IPS-18a (cell line): Measurements from ENCODE around the gene CDH13.

Experiments used
- H3K27ac ChIP-seq: one replicate; pipeline ENCODE4 v1.5.1; 2013; ENCODE audit warnings: low read length
- H3K27me3 ChIP-seq: one replicate; pipeline ENCODE4 v1.6.1; 2013; ENCODE audit warnings: mild to moderate bottlenecking, low read length; ENCODE audit not compliant: control insufficient read depth, insufficient read depth
- H3K36me3 ChIP-seq: one replicate; pipeline ENCODE4 v1.6.1; 2013; ENCODE audit warnings: low read depth, low read length; ENCODE audit not compliant: control insufficient read depth
- H3K4me1 ChIP-seq: one replicate; pipeline ENCODE4 v1.6.1; 2013; ENCODE audit warnings: low read depth, low read length; ENCODE audit not compliant: control insufficient read depth
- H3K4me3 ChIP-seq: one replicate; pipeline ENCODE4 v1.5.1; 2013; ENCODE audit warnings: low read length
- H3K9ac ChIP-seq: one replicate; pipeline ENCODE4 v1.6.1; 2013; ENCODE audit warnings: mild to moderate bottlenecking, low read length, moderate library complexity
- H3K9me3 ChIP-seq: one replicate; pipeline ENCODE4 v1.6.1; 2013; ENCODE audit warnings: low read depth, low read length; ENCODE audit not compliant: control insufficient read depth

The CDH13 gene

GRCh38 chr16:82672676-82673075 is 45.9 kb downstream of the CDH13 start:
- H3K27ac ChIP-seq = no peak overlapping the region
- no peaks in the 10 kb centered on the region for H3K27me3 ChIP-seq
- H3K4me3 ChIP-seq = no peak overlapping the region
- no peaks in the 10 kb centered on the region for H3K9me3 ChIP-seq
- no peaks in the 10 kb centered on the region for H3K36me3 ChIP-seq
- no peak overlapping the region for H3K9ac ChIP-seq
- H3K4me1 ChIP-seq = no peaks in the 10 kb centered on the region

- Histone ChIP-seq H3K9me3 (no peaks in the 10 kb centered on the region), H3K27ac (no peak overlapping the region), H3K9ac (no peak overlapping the region), H3K36me3 (no peaks in the 10 kb centered on the region), H3K4me1 (no peaks in the 10 kb centered on the region), H3K4me3 (no peak overlapping the region), H3K27me3 (no peaks in the 10 kb centered on the region)
These were observed 48.5 kb downstream of the CDH13 start for GRCh38 chr16:82675300-82675699.

- Histone ChIP-seq H3K27ac (no peak overlapping the region), H3K9me3 (no peaks in the 10 kb centered on the region), H3K4me3 (no peak overlapping the region), H3K36me3 (no peaks in the 10 kb centered on the region), H3K4me1 (no peaks in the 10 kb centered on the region), H3K9ac (no peak overlapping the region), H3K27me3 (no peaks in the 10 kb centered on the region)
These were observed 54.8 kb downstream of the CDH13 start for GRCh38 chr16:82681592-82681991.

- Histone ChIP-seq H3K4me1 (no peaks in the 10 kb centered on the region), H3K36me3 (no peaks in the 10 kb centered on the region), H3K9ac (no peak overlapping the region), H3K27ac (no peak overlapping the region), H3K9me3 (no peaks in the 10 kb centered on the region), H3K27me3 (no peaks in the 10 kb centered on the region), H3K4me3 (no peak overlapping the region)
These were observed 56.0 kb downstream of the CDH13 start for GRCh38 chr16:82682767-82683166.

GRCh38 chr16:82684256-82684655 is 57.5 kb downstream of the CDH13 start:
- no peak overlapping the region for H3K9ac ChIP-seq
- H3K4me3 ChIP-seq = no peak overlapping the region
- no peaks in the 10 kb centered on the region for H3K9me3 ChIP-seq
- H3K36me3 ChIP-seq = no peaks in the 10 kb centered on the region
- no peaks in the 10 kb centered on the region for H3K27me3 ChIP-seq
- H3K4me1 ChIP-seq = no peaks in the 10 kb centered on the region
- H3K27ac ChIP-seq = no peak overlapping the region

- no peaks in the 10 kb centered on the region for H3K36me3 ChIP-seq
- no peak overlapping the region for H3K4me3 ChIP-seq
- no peaks in the 10 kb centered on the region for H3K4me1 ChIP-seq
- H3K9ac ChIP-seq = no peak overlapping the region
- no peaks in the 10 kb centered on the region for H3K9me3 ChIP-seq
- no peak overlapping the region for H3K27ac ChIP-seq
- H3K27me3 ChIP-seq = no peaks in the 10 kb centered on the region
These were observed 58.8 kb downstream of the CDH13 start for GRCh38 chr16:82685526-82685925.

- no peaks in the 10 kb centered on the region for H3K9me3 ChIP-seq
- no peak overlapping the region for H3K4me3 ChIP-seq
- no peak overlapping the region for H3K27ac ChIP-seq
- H3K4me1 ChIP-seq = no peaks in the 10 kb centered on the region
- H3K36me3 ChIP-seq = no peaks in the 10 kb centered on the region
- H3K27me3 ChIP-seq = no peaks in the 10 kb centered on the region
- no peak overlapping the region for H3K9ac ChIP-seq
These were observed 67.6 kb downstream of the CDH13 start for GRCh38 chr16:82694239-82694874.

- Histone ChIP-seq H3K36me3 (no peaks in the 10 kb centered on the region), H3K9me3 (no peaks in the 10 kb centered on the region), H3K27me3 (no peaks in the 10 kb centered on the region), H3K9ac (no peak overlapping the region), H3K27ac (no peak overlapping the region), H3K4me1 (no peaks in the 10 kb centered on the region), H3K4me3 (no peak overlapping the region)
These were observed 69.0 kb downstream of the CDH13 start for GRCh38 chr16:82695806-82696205.

GRCh38 chr16:82699260-82699659 is 72.5 kb downstream of the CDH13 start:
- H3K36me3 ChIP-seq = no peaks in the 10 kb centered on the region
- peaks cover 3% of the 10 kb centered on the region for H3K4me1 ChIP-seq
- no peak overlapping the region for H3K27ac ChIP-seq
- H3K9ac ChIP-seq = no peak overlapping the region
- no peaks in the 10 kb centered on the region for H3K9me3 ChIP-seq
- no peaks in the 10 kb centered on the region for H3K27me3 ChIP-seq
- no peak overlapping the region for H3K4me3 ChIP-seq

- Histone ChIP-seq H3K4me3 (no peak overlapping the region), H3K4me1 (peaks cover 3% of the 10 kb centered on the region), H3K36me3 (no peaks in the 10 kb centered on the region), H3K27me3 (no peaks in the 10 kb centered on the region), H3K9me3 (no peaks in the 10 kb centered on the region), H3K9ac (no peak overlapping the region), H3K27ac (no peak overlapping the region)
These were observed 73.1 kb downstream of the CDH13 start for GRCh38 chr16:82699711-82700495.

GRCh38 chr16:82700541-82701235 is 73.9 kb downstream of the CDH13 start:
- Histone ChIP-seq H3K36me3 (no peaks in the 10 kb centered on the region), H3K27ac (no peak overlapping the region), H3K9ac (no peak overlapping the region), H3K4me1 (peaks cover 3% of the 10 kb centered on the region), H3K4me3 (no peak overlapping the region), H3K27me3 (no peaks in the 10 kb centered on the region), H3K9me3 (no peaks in the 10 kb centered on the region)
